DMS53 treated with DMSO at 0.1 percent for 48 hours (cell line): ENCODE results near the gene SLC15A3.
"Not testable (repeated sequence)": the region's sequence is repeated elsewhere in the genome, so short reads cannot be mapped to it uniquely, and the experiment has no call there.

Experiments used
- DNase-seq: peaks from one replicate; lab custom pipeline; 2025; ENCODE audit not compliant: unreplicated experiment; lab: John Stamatoyannopoulos, UW

The SLC15A3 gene

DNA sequence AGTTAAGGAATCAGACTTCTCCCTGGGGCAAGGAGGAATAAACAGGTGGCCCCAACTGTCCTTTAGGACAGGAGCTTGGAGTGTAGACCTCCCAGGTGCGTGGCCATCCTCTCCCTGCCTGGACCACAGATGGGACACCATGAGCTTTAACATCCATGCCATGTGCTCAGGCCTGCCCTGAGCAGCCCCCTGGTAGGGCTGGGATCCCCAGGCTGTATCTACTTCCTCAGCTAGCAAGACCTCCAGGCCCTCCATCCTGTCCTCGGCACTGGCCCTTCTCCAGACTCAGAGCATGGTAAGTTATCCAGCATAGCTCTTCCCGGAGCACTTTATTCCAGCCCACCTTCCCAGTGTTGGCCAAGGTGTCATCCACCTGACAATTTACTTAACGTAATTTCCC is 25.2 kb upstream of the SLC15A3 start:
- no peak for DNase-seq

DNA sequence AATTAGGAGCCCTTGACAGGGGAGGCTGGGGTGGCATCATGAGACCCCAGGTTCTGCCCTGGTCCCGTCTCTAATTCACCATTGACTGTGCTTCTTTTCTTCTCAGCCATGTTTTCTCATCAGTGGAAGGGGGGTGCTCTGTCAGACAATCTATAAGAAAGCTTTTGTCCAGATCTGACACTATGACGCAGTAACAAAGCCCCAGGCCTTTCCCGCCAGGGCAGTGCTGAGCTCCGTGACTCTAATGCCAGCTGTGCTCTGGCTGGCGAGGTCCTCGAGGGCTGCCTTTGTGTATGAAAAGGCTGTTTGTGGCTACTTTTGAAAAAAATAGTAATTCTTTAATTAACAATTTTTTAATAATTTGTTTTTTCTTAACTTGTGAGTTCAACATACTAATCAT is 22.8 kb upstream of the SLC15A3 start:
- DNase-seq, result no peak

DNA sequence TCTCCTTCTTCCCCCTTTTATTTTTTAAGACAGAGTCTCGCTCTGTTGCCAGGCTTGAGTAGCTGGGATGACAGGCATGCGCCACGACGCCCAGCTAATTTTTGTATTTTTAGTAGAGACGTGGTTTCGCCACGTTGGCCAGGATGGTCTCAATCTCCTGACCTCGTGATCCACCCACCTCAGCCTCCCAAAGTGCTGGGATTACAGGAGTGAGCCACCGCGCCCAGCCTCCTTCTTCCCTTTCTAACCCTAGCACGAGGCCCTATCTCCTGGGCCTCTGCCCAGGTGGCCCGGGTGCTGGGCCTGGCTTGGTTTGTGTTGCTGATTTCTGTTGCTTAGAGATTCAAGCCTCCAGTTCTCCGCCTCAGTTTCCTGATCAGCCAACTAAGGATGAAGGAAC is 22.3 kb upstream of the SLC15A3 start:
- DNase-seq, result not testable (repeated sequence)

DNA sequence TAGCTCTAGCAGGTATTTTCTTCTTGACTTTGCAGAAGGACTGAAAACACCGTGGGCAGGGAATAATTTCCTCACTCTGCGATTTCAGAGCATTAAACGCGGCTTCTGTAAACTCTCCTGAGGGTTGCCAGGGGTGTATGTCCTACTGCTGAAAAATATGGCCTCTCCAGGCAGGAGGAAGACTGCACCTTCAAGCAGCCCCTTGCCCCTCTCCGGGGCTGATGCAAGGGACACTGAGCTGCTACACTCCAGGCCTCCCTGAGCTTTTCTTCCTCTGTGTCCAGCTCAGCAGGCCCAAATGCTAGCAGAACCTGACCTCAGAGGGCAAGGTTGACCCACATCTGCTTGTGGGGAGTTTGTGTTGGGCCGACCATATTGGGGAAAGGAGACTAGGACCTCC is 21.7 kb upstream of the SLC15A3 start:
- DNase-seq, result no peak

DNA sequence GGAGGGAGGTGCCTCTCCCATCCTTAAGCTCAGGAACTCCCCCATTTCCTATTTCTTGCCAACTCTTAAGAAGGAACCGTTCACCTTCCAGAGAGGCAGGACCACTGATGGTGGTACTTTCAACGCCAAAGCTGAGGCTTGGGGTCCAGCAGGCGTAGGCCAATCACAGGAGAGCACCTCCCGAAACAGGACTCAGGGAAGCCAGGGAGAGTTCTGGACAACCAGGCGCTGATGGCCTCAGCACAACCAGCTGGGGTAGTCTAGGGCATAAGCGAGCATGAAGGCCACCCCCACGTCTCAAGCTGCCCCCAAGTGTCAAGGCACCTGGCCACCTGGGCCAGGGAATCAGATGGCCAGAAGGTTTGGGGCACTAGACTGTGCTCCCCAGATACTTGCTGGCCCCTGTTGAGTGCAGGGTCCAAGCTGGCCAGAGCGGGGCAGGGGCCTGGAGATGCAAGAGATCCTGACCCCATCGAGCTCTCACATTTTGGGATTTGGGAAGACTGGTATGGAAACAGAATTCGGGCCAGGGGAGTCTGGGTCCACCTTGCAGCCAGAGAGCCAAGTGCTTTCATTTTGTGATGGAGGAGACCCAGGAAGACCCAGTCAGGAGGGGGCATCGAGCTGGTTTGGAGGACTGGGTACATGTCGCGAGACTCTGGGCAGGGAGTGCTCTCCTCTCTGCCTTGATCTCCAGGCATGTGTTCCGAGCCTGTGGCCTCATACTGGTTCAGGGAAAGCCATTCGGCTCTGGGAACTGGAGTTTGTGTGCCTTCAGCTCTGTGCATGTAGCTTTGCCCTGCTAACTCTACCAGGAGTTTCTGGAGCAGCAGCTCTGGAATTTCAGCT is 20.4 kb upstream of the SLC15A3 start:
- no peak for DNase-seq

DNA sequence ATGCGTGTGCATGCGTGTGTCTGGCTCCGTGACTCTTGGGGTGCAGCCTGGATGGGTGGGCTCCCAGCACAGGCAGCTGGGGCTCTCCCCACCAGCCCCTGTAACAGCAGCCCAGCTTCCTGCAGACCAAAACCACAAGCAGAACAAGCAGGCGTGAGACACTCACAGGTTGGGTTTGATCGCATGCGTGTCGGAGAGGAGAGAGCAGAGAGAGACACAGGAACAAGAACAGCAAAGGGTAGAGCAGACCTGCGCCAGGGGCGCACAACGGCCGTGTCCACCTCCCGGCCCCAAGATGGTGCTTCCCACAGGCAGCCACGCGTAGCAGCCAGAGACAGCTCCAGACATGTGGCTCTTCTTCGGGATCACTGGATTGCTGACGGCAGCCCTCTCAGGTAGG is 19.5 kb upstream of the SLC15A3 start, which contains the start of gene CD6:
TSS of gene CD6 (plus strand) at position 161 of the 400 bp plus-strand sequence. CDS start at position 347, 186 bp downstream.
- no peak for DNase-seq

DNA sequence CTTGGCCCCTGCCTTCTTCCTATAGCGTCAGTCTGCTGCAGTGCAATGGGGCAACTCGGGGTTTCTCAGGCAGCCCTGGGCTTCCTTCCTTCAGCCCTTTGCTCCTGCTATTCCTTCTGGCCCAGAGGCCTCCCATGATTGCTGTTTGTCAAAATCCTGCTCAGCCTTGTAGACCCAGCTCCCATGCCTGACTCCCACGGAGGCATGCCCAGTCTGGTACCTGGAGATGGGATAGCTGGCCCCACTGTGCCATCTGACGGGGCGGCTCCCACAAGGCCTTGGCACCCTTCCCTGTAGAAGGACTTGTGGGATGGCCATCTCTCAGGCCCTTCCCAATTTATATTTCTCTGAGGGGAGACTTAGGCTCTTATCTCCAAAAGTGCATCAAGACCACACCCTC is 18.9 kb upstream of the SLC15A3 start:
- DNase-seq, result no peak

DNA sequence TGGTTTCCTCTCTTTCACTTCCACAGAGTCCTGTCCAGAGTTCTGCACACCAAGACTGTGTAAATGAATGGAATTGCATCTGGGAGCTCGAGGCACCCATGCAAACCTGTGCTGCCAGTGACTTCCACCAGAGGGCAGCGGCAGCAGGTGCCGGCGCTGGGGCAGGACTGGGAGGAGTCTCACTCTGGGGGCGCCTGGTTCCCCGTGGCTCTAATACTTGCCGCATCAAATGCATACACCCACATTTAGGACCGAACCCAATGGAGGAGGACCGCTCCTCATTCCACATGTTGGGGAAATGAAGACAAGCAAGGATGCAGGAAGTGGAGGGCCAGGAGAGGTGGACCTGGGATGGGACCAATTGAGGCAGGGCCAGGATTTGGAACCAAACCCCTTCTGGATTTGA is 18.4 kb upstream of the SLC15A3 start:
- DNase-seq, result no peak

DNA sequence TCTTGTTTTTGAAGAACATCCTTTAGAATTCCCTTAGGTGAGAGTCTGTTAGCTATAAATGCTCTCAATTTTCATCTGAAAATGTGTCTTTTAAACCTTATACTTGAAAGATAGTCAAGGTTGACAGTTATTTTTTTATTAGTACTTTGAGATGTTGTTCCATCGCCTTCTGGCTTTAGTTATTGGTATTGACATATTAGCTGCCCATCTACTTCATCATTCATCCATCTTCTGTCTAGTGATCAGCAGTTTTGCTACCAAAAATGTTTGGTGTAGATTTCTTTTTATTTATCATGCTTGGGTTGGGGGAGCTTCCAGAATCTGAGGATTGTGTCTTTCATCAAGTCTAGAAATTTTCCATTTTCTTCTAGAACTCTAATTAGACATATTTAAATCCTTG is 16.2 kb upstream of the SLC15A3 start:
- DNase-seq, result no peak

DNA sequence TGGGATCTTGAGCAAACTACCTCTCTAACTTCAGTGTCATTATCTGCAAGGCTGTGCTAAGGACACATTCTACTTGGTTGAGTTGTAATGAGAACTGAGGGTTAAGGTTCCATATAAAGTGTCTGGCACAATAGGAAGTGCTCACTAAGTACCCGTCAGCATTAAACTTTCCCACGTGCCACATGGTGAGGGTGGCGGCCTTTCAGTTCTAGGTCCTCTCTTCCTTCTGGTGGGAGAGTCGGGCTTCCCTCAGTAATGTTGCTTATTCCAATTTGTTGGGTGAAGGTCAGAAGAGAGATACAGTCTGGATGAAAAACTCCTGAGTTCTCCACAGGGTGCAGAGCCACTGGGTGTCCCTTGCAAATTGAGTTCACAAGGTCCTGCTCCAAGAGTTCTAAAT is 14.9 kb upstream of the SLC15A3 start:
- no peak for DNase-seq

DNA sequence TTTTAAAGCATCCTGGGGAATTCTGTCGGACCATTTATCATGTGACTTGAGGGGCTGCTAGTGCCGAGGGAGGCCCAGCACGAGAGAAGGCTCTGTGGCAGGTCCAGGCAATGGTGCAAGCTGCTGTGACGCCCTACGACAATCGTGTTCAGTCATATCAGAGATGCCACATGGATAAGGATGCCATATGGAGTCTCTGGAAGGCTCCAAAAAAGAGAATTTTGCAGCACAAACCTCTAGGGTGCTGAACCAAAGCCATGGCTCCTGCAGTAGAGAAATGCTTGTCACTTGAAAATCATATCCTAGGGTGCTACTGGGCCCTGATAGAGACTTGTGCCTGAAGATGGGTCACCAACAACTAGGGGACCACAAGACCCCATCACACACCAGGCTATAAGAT is 12.8 kb upstream of the SLC15A3 start:
- no peak for DNase-seq

DNA sequence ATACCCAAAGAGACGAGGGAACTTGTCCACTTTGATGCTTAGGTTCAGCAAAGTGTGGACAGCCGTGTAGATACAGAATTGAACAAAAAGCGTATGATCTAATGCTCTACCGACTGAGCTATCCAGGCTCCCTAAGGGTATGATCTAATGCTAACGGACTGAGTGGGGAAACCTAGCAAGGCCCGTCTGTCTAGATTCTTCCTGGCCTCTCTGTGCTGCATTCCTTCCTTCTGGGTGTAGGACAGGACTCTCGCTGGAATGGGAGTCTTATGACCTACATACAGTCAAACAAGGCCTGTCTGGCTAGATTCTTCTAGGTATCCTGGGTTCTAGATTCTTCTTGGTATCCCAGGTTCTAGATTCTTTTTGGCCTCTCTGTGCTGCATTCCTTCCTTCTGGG is 8.4 kb upstream of the SLC15A3 start:
- DNase-seq, result no peak

DNA sequence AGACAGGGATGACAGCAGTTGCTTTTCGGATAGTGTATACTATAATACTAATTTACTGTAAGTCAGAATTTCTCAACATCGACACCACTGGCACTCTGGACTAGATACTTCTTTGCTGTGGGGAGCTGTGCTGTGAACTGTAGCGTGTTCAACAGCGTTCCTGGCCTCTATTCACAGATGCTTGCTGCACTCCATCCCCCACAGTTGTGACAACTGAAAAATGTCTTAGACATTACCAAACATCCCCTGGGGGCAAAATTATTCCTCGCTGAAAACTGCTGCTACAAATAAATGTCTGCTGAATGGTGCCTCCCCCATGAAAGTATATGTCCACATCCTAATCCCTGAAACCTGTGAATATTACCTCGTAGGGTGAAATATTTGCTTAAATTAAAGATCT is 7.5 kb upstream of the SLC15A3 start:
- DNase-seq, result no peak

DNA sequence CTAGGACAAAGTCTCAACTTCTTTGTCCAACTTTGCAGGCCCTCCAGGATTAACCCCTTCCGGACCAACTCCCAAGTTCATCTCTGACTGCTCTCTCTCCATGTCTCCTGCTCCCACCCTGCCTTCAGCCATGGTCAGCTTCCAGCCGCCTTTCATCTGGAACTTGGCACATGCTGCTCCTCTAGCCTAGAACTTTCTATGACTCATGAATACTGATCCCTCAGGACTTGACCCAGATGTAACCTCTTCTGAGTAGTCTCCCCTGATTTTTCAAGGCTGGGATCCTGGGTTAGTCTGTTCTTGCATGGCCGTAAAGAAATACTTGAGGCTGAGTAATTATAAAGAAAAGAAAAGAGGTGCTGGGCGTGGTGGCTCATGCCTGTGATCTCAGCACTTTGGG is 5.2 kb upstream of the SLC15A3 start:
- DNase-seq, result no peak

DNA sequence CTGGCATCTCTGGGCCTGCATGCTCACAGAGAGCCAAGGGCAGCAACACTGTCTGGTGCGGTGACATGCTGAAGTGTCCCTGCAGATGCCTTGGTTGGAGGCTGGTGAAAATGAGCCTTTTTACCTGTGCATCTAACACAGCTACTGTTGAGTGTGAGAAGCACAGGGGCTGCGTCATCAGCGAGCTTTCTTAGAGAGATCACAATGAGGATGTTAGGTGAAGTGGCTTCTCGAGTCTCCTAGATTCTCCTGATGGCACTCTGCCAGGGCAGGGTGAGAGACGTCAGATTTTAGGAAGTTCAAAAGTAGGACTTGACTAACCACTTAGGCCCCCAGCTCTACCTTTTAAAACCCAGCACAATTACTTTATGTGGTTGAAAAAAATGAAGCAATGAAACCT is 3.6 kb upstream of the SLC15A3 start:
- DNase-seq, result no peak

DNA sequence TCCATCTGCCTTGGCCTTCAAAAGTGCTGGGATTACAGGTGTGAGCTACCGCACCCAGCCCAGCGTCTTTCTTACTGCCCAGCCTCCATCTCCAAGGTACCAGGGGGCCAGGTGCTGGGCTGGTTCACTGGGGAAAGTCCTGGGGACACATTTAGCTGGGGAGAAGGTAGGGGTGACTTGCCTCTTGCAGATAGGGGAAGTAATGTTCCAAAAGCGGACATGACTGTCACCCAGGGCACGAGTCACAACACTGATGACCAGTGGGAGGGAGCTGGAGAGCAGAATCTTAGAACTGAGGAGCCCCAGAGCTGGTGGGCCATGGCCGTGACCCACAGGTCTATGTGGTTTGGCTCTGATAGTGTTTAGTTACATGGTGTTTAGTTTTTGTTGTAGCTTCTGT is 2.4 kb upstream of the SLC15A3 start:
- DNase-seq, result no peak

DNA sequence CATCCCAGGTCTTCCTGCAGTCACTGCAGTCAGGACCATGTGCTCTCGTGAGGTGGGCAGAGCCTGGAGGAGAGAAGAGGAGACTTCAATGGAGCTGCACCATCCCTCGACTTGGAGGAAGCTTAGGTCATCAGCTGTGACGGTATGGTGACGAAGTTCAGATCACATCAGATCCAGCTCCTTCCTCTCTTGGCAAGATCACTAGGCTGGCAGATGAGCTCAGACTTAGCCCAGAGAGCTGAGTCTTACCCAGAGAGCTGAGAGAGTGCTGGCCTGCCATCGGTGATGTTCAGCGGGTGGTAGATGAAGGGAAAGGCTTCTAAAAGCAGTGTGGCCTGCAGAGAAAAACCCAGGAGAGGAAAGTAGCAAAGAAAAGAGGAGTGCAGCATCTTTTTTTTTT is 1.8 kb upstream of the SLC15A3 start:
- no peak for DNase-seq

DNA sequence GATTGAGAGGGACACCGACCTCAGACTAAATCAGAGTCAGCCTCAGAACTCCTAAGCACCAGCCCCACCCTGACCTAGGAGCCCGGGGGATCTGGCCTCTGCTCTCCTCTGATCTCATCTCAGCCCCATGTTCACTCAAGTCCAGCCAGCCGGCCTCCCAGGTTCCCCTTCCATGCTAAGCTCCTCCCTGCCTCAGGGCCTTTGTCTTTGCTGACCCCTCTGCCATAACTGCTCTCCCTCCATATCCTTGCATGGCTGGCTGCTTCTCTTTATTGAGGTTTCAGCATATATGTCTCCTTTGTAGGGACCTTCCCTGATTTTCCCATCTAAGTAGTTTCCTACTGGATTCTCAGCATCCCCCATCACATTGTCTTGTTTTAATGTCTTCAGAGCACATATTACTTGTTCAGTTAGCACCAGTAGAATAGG is 780 bp upstream of the SLC15A3 start:
- no peak for DNase-seq

DNA sequence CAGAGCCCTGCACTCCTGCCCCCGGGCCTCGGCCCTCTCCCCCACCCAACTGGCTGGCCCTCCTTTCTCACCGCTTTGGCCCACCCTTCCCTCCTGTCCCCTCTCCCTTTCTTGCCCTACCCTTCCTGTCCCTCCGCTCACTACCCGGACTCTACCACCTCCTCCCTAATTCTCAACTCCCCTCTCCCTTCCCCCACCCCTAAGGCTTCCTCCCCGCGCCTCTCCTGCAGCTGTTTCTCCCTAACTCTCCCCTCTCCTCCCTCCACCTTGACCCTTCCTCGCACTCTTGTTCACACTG is 421 bp downstream of the SLC15A3 start:
- DNase-seq, result no peak

DNA sequence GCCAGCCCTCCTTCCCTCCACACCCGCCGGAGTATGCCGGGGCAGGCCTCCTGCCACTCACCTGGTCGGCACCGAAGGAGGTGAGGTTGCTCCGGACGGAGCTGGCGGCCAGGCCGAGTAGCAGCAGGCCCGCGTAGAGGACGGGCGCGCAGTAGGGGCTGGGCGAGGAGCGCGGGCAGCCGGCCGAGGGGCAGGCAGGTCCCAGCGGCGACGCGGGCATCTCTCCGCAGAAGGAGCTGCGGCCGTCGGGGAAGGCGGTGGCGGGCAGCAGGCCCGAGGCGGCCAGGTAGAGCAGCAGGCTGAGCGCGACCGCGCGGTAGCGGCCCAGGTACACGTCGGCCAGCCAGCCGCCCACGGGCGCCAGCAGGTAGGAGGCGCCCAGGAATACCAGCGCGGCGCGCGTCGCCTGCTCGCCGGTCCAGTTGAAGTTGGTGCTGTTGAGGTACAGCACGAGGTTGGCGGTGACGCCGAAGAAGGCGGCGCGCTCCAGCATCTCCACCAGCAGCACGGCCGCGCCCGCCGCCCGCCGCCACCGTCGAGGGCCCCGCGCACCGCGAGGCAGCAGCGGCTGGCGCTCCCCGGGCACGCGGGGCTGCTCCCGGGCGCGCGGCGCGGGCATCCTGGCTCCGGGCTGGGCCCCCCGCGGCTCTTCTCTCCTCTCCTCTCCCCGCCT is 907 bp downstream of the SLC15A3 start:
- no peak for DNase-seq

DNA sequence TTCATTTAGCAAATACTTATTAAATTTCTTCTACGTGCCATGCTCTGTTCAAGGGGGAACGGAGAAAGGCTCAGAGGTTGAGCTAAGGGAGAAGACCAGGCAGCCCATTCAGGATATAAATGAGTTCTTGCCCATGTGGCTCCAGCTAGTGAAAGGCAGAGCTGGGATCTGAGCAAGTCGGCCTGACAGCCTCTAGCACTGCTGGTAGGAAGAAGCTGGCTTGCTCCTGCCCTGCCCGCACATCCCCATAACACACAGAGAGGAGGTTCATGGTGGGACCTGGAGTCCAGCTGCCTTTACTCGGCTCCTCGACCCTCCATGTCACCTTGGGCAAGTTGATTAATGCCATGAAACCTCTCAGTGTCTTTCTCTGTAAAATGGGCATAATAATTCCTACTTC is 2.0 kb downstream of the SLC15A3 start:
- no peak for DNase-seq

DNA sequence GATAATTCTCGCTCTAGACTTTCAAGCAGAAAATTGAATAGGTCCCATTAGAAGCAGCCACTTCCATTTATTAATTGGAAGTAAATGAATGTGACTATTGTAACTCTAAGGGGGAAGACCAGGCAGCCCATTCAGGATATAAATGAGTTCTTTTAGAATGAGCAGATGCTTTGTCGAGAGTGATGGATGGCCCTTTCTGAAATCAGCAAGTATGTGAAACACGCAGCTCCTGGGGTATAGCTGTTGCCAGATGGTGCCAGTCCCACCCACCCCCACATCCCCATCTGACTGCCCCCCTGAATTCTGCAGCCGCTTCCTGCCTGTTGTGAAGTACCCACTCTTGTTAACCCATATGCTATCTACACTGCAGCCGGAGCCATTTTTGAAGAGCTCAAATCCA is 3.7 kb downstream of the SLC15A3 start:
- DNase-seq, result no peak

DNA sequence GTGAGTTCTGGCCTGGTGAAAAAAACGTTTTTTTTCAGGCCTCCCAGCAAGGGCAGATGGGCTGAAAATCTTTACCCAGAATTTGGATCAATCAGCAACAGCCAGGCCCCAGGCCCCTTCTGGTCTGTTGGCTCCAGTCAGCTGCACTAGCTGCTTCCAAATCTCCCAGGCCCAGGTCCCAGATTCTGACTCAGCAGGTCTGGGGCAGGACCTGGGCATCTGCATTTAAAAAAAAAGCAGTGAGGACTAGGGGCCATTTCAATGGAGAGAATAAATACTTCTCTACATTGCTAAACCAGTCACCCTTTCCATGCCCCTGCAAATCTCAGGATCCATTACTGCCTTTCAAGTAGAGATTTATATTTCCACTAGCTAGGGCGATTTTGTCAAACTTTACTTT is 4.3 kb downstream of the SLC15A3 start:
- DNase-seq, result no peak
